ENCODE measurements around the gene NFRKB.

GRCh38 chr11:129944696-129945095, 49.3 kb upstream of the NFRKB start:
- TF ChIP-seq CTCF (optimal IDR thresholded peaks at IDR 0.05 in 1 of 3, IDR thresholded peaks at IDR 0.05 in 1 of 3, conservative IDR thresholded peaks at IDR 0.05 in 1 of 3; ENCODE audit: extremely low read depth in 1 of 3, insufficient read depth in 2 of 3, low read length in 3 of 3) (no peak), EZH2 (IDR thresholded peaks at IDR 0.05; ENCODE audit: low read length) (no peak)
